GM19397 (cell line): ENCODE results near the gene ADAMTS7.
"Not testable (repeated sequence)": the region's sequence is repeated elsewhere in the genome, so short reads cannot be mapped to it uniquely, and the experiment has no call there.

Source experiments
- ATAC-seq: cut with Tn5 transposase; IDR thresholded peaks from one replicate; pipeline ENCODE4 v1.9.1; 2021; ENCODE audit warnings: mild to moderate bottlenecking, moderate library complexity; ENCODE audit not compliant: unreplicated experiment

ADAMTS7 gene

GRCh38 chr15:78766041-78766440 is 45.2 kb downstream of the ADAMTS7 start:
- no peak for ATAC-seq

- not testable (repeated sequence) for ATAC-seq
These were observed 46.0 kb downstream of the ADAMTS7 start for GRCh38 chr15:78765154-78765860.

GRCh38 chr15:78764340-78765153 is 46.7 kb downstream of the ADAMTS7 start:
- not testable (repeated sequence) for ATAC-seq

- no peak for ATAC-seq
These were observed 47.4 kb downstream of the ADAMTS7 start for GRCh38 chr15:78763796-78764241.

- ATAC-seq, result no peak
These were observed 48.1 kb downstream of the ADAMTS7 start for GRCh38 chr15:78762985-78763795.

GRCh38 chr15:78762386-78762961 is 48.8 kb downstream of the ADAMTS7 start:
- not testable (repeated sequence) for ATAC-seq

GRCh38 chr15:78761891-78762385 is 49.3 kb downstream of the ADAMTS7 start:
- ATAC-seq, result no peak

- ATAC-seq, result peak; percentile 34
These were observed 49.8 kb downstream of the ADAMTS7 start for GRCh38 chr15:78761475-78761874.

GRCh38 chr15:78761020-78761419 is 50.2 kb downstream of the ADAMTS7 start:
- no peak for ATAC-seq

GRCh38 chr15:78760091-78760882 is 51.0 kb downstream of the ADAMTS7 start:
- ATAC-seq, result not testable (repeated sequence)

GRCh38 chr15:78759361-78759998 is 51.8 kb downstream of the ADAMTS7 start:
- ATAC-seq, result not testable (repeated sequence)

GRCh38 chr15:78758486-78759200 is 52.6 kb downstream of the ADAMTS7 start:
- not testable (repeated sequence) for ATAC-seq

- not testable (repeated sequence) for ATAC-seq
These were observed 53.2 kb downstream of the ADAMTS7 start for GRCh38 chr15:78758084-78758483.

- ATAC-seq, result no peak
These were observed 53.7 kb downstream of the ADAMTS7 start for GRCh38 chr15:78757636-78757905.

- ATAC-seq, result peak; percentile 55
These were observed 54.3 kb downstream of the ADAMTS7 start for GRCh38 chr15:78756781-78757635.

- peak; percentile 26 for ATAC-seq
These were observed 55.2 kb downstream of the ADAMTS7 start for GRCh38 chr15:78755900-78756591.

GRCh38 chr15:78754637-78755280 is 56.5 kb downstream of the ADAMTS7 start:
- not testable (repeated sequence) for ATAC-seq
